ENCODE measurements around the gene SVIL. TPM values are rescaled to one million over a fixed set of nuclear protein-coding genes. Genes with fewer than 3 reads are reported as not detected.

Gene SVIL
- total RNA-seq, 1 experiment from 2014 or later, result 15.3 TPM

DNA sequence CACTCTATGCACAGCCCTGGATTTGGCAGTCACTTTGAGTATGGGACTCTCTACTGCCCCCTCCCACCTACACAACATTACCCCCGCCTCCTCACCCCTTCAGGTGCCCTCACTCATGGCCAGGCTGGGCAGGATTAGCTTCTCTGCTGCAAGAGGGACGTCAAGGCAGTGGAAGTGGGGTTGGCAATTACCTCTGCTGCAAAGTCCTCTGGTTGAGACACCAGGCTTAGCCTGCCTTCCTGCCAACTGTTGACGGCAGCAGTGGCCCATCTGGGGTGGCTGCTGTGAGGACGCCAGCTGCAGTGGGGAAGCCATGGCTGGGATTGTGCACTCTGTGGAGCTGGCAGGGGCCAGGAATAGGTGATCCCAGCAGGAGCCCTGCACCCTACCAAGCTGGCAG is 26.7 kb downstream of the SVIL start:
- H2BK5ac ChIP-seq (ENCODE audit: insufficient read length, low read length), result no peak overlapping the region
- H3K9me3 ChIP-seq (ENCODE audit: control insufficient read depth, low read depth, low read length), result no peaks in the 10 kb centered on the region
- DNase-seq, result no peak
- no peak overlapping the region for H3K56ac ChIP-seq (ENCODE audit: insufficient read length, low read depth, low read length)
- no peaks in the 10 kb centered on the region; the same call in 1 of the 2 replicates for H3K79me2 ChIP-seq (ENCODE audit: insufficient read depth, low read length)
- peaks cover 3% of the 10 kb centered on the region; the same call in 1 of the 2 replicates for H3K4me1 ChIP-seq (ENCODE audit: insufficient read depth, low read length)
- no peak overlapping the region for H2BK120ac ChIP-seq (ENCODE audit: low read depth, low read length, poor library complexity, severe bottlenecking)
- no peak overlapping the region for H4K8ac ChIP-seq (replicated peaks; ENCODE audit: insufficient read length, low read depth, low read length)
- H3K4ac ChIP-seq (ENCODE audit: low read depth, low read length), result no peak overlapping the region
- peaks cover 6 to 16% of the 10 kb centered on the region in 2 experiments for H3K4me1 Mint-ChIP-seq
- no peak overlapping the region for H3K4me2 ChIP-seq (ENCODE audit: insufficient read depth, insufficient read length, low read length)
- no CpG with 5 or more reads among the region's 4 CpGs for WGBS (ENCODE audit: extremely low coverage, insufficient read length, low lambda C conversion rate)
- no peak overlapping the region for H2AFZ ChIP-seq (ENCODE audit: low read length)
- H2BK20ac ChIP-seq (ENCODE audit: low read depth, low read length, poor library complexity, severe bottlenecking), result no peak overlapping the region
- H2BK15ac ChIP-seq (ENCODE audit: low read depth, low read length), result no peak overlapping the region
- no peak overlapping the region for H3T11ph ChIP-seq (ENCODE audit: low read length)
- no peak overlapping the region for H3K9ac ChIP-seq (ENCODE audit: extremely low read depth, insufficient read length, low read length)
- no peaks in the 10 kb centered on the region for H4K20me1 ChIP-seq (ENCODE audit: control insufficient read depth, insufficient read depth, insufficient read length)
- H3K4me3 Mint-ChIP-seq, result no peak overlapping the region
- TF ChIP-seq CTCF (conservative IDR thresholded peaks at IDR 0.05), result no peak
- H2BK12ac ChIP-seq (ENCODE audit: insufficient read length, low read depth, low read length), result no peak overlapping the region
- H4K91ac ChIP-seq (ENCODE audit: insufficient read length, low read depth, low read length), result no peak overlapping the region
- no peak overlapping the region for H3K23ac ChIP-seq (ENCODE audit: insufficient read length, low read depth, low read length)
- peaks cover 8 to 10% of the 10 kb centered on the region in 2 experiments; a peak in 4 of 5 replicates for H3K9me3 Mint-ChIP-seq
- H3K36me3 Mint-ChIP-seq (ENCODE audit: insufficient read depth in 1 of 3, low read depth in 3 of 3), result peaks cover 11 to 21% (median 14%) of the 10 kb centered on the region in 3 experiments
- H3K14ac ChIP-seq (ENCODE audit: insufficient read depth, low read length), result no peak overlapping the region
- H2AK5ac ChIP-seq (ENCODE audit: insufficient read length, low read length), result no peak overlapping the region
- peak overlapping the region in 1 of 3 experiments; percentile 72; a peak in 1 of 7 replicates for H3K27ac Mint-ChIP-seq
- H3K27me3 ChIP-seq (ENCODE audit: insufficient read depth, low read length), result no peaks in the 10 kb centered on the region
- no peaks in the 10 kb centered on the region for H3K79me1 ChIP-seq (ENCODE audit: insufficient read depth, low read depth, low read length, poor library complexity, severe bottlenecking)
- no peak overlapping the region for H3K18ac ChIP-seq (ENCODE audit: insufficient read length, low read depth, low read length)
- no peak overlapping the region for H3K27ac ChIP-seq (ENCODE audit: insufficient read length, low read depth, low read length)
- no peak overlapping the region for H4K5ac ChIP-seq (ENCODE audit: insufficient read length, low read depth, low read length)
- no peaks in the 10 kb centered on the region for H3K23me2 ChIP-seq (ENCODE audit: insufficient read length, low read depth, low read length, poor library complexity, severe bottlenecking)
- H3K27me3 Mint-ChIP-seq (ENCODE audit: low read depth), result no peaks in the 10 kb centered on the region; the same call in 1 of the 2 replicates
